Activated CD8-positive, alpha-beta memory T cell treated with anti-CD3 and anti-CD28 coated beads for 4 hours (primary cell): ENCODE results near the gene S100A7A.
A peak's percentile ranks its signal among the peaks of the same experiment; 100 is the strongest.
"Not testable (repeated sequence)": the region's sequence is repeated elsewhere in the genome, so short reads cannot be mapped to it uniquely, and the experiment has no call there.

Source experiments
- DNase-seq, 2 donors: peaks; one replicate each; pipeline ENCODE4 v3.0.0-alpha.2; 2020; ENCODE audit warnings: low read depth in 2 of 2

S100A7A gene

GRCh38 chr1:153395136-153395685 lies 21.1 kb upstream of the S100A7A start:
- DNase-seq, result no peak

DNA sequence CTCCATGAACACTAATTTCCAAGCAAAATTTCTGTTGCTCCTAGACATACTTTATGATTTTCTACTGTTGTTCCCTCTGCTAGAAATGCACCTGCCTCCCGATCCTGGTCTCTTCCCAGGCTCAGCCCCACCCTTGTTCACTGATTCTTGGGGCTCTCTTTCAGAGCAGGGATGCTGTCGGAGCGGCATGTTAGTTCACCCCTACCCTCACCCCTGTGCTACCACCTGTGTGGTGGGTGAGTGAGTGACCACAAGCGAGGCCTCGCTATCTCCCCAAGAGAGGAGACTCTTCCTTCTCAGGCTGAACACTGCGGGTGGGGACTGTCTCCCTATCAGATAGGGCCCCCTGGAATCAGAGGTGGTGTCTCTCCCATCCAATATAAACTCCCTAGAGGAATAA lies 20.5 kb upstream of the S100A7A start:
- no peak for DNase-seq

DNA sequence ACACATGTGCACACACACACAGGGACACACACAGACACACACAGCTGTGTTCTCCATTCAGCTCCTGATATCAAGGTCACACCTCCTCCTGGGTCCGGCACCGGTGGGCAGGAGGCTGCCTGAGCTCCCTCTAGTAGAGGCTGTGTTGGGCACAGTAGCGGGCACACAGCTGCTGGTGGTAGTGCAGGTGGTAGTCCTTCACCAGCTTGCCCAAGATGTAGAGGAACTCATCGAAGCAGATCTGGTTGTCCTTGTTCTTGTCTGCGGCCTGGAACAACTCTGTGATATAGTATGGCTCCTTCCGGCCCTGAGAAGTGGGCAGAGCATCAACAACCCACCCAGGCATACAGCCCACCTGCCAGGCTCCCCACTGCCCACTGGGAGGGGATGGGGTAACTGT lies 19.9 kb upstream of the S100A7A start:
- DNase-seq, result no peak

- no peak for DNase-seq
These were observed 19.0 kb upstream of the S100A7A start for GRCh38 chr1:153397051-153397923.

DNA sequence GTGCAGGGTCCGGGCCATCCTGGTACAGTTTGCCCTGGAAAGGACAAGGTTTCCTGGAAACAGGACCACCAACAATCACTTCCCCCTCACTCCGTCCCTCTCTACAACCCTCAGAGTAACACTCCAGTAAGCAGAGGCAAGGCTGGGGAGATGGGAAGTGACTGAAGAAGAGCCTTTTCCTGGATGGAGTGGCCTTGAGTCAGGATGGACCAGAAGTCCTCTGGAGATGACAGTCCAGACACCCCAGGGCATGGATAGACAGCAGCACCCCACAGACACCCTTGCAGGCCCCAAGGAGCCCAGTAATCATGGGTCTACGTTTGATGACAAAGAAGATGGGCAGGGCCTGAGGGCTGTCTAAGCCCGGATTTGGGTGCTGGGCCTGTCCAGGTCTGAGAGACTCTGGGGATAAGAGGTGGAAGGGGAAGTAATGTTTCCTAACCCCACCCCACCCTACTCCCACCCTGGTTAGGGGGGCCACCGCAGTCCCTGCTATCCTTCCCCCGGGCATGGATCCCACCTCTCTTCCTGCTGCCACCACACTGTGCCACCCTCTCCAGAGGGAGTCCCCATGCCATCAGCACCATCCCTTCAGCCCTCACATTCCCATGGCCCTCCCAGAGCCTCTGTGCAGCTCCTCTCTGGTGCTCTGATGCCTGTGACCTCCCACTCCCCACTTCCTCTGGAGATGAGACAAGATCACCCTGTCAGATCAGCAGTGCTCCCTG lies 18.2 kb upstream of the S100A7A start:
- DNase-seq, result no peak

DNA sequence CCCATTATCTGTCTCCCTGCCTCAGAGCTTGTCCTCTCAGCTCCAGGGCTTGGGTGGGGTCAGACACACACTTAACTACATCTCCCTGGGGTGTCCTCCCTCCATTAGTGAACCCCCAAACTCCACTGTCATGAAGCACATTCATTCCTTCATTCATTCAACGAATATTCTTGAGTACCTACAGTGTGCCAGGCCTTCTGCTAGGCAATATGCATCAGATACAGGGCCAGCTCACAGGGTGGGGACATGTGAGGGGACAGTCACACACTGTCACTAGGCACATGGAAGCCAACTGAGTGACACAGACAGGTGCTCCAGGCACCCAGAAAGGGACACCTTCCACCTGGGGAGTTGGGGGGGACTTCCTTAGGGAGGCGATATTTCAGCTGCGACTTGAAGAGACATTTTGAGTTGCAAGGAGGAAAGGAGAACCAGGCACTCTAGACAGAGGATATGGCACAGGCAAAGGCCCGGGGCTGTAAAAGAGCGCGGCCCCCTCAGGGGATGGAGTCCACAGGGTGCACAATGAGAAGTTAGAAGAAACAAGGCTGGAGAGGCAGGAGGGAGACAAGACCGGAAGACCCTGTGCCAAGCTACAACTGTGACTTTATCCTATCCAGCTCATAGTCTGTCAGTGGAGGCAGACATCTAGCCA lies 16.8 kb upstream of the S100A7A start:
- no peak for DNase-seq

DNA sequence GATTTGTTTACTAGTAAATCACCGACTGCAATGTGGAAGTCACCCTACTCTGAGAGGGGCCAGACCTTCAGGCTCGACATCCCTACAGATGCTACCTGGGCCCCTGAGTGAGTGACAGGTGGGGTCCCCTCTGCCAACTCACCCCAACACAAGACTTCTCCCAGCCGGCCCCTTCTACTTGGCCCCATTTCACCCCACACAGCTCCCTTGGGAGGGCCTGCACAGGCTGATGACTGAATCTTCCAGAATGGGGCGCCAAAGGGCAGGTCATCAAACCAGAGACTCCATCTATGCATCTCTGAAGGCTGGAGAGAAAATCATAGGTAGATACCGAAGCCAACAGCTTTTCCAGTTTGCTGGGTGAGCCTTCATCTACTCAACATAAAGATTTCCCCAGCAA lies 16.1 kb upstream of the S100A7A start:
- DNase-seq, result no peak

GRCh38 chr1:153401461-153401860 lies 14.9 kb upstream of the S100A7A start:
- no peak for DNase-seq

DNA sequence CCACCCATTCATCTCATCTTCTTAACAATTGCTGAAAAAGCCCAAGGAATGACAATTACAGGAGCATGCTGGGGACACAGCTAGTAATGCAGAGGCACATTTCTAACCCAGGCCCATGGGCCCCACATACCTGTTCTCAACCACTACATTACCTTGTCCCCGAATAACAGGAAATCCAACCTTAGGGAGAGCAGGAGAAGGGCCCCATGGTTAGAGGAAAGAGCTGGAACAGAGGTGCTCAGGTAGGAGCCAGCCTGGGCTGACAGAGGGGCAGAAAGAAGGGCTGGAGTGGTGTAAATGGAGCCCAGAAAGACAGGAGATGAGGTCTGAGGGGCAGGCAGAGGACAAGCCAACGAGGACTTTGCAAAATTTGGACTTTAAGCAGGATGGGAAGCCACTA lies 14.1 kb upstream of the S100A7A start:
- no peak for DNase-seq

DNA sequence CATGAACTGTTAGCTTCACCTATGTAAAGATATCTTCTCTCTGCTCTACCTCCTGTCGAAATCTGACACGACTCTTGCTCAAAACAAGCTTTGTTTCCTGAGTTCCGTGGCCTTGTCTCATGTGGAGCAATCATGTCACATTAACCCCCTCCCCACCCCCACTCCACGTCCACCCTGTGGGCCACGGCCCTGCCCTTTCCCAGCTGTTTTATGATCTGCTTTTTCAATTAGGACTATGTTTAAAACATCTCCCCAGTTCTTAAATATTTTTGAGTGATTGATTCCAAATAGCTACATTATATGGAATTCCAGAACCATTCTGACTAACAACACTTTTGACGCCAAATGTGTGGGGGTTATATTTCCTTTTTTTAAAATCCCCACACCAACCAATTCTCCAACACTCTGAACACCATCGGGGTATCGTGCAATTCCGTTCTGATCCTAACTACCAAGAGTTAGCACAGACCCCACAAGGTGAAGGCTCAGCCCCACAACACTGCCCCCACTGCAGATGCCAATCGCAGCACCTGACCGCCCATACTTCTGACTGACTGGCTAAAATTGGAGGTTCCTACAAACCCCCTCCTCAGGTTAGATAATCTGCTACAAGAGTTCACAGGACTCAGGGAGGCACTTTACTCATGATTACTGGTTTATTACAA lies 12.8 kb upstream of the S100A7A start:
- no peak for DNase-seq

DNA sequence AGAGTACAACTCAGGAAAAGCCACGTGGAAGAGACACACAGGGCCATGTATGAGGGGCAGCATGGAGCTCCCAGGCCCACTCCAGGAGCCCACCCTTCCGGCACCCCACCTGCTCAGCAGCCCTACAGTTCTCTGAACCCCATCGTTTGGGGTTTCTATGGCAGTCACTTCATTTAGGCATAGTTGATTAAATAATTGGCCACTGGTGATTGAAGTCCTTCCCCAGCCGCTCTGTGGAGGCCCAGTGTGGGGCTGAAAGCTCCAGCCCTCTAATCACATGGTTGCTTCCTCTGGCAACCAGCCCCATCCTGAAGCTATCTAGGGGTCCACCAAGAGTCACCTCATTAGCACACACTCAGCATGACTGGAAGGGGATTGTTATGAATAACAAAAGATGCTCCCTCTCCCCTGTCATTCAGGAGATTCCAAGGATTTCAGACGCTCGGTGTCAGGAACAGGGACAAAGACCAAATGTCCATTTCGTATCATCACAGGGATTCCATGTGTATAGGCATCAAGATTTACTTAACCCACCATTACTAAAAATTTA lies 12.2 kb upstream of the S100A7A start:
- no peak for DNase-seq

DNA sequence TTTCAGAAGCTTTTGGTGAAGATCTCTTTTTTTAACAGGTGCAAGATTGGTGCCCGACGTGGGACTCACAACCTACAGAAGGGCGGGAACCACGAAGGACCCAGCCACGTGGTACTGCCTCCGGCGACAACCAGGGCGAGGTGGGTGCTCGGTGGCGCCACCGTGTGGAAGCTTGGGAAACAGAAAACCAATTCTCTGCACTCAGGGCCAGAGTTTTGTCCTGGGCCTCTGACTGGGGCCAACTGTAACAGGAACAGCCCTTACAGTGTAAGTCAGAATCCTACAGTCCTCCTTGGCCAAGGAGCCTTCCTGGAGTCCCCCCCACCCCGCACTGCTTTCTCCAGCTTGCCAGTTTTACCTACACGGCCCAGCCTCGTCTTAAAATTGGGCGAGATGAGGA lies 11.6 kb upstream of the S100A7A start:
- peak in 1 of 2 donors; percentile 6 for DNase-seq

DNA sequence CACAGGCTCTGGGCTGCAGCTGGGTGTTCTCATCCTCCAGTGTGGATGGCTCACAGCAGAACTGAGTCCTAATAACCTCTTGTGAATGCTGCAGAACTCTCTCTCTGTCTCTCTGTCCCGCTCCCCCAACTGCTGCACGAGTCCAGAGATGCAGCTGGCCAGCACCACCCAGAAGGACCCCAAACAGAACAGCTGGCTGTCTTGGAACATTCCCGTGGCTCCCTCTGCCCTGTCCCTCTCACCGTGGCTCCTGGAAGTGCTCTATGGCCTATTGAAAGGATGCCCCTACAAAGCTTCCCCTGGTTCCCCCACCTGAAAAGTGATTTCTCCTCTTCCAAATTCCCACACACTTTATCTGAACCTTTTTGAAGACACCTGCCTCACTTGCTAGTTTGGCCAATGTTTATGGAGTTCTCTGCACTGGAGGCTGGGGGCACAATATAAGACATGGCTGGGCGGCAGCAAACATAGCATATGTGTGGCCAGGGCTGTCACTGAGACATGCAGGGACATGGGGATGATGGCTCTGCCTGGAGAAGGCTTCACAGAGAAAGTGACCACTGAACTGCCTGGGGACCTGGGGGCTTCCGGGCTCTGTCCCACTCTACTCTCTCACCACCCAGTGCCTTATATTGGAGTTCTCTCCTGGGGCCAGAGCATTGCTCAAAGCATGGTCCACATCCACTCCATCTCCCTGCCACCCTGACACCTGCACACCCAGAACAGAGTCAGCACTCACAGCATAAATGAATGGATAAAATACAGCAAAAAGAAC lies 10.3 kb upstream of the S100A7A start:
- not testable (repeated sequence) for DNase-seq

- not testable (repeated sequence) for DNase-seq
These were observed 9.0 kb upstream of the S100A7A start for GRCh38 chr1:153407274-153407673.

DNA sequence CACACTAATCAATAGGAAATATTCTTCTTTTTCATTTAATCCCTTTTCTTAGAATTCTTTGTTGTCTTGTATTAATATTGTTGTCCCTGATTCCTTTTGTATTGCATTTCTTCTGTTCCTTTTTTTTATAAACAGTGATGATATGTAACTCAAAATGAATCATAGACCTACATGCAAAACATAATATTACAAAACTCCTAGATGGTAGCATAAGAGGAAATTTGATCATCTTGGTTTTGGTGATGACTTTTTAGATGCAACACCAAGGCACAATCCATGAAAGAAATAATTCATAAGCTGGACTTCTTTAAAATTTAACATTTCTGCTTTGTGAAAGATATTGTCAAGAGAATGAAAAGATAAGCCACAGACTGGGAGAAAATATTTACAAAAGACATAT lies 2.4 kb upstream of the S100A7A start:
- not testable (repeated sequence) for DNase-seq

DNA sequence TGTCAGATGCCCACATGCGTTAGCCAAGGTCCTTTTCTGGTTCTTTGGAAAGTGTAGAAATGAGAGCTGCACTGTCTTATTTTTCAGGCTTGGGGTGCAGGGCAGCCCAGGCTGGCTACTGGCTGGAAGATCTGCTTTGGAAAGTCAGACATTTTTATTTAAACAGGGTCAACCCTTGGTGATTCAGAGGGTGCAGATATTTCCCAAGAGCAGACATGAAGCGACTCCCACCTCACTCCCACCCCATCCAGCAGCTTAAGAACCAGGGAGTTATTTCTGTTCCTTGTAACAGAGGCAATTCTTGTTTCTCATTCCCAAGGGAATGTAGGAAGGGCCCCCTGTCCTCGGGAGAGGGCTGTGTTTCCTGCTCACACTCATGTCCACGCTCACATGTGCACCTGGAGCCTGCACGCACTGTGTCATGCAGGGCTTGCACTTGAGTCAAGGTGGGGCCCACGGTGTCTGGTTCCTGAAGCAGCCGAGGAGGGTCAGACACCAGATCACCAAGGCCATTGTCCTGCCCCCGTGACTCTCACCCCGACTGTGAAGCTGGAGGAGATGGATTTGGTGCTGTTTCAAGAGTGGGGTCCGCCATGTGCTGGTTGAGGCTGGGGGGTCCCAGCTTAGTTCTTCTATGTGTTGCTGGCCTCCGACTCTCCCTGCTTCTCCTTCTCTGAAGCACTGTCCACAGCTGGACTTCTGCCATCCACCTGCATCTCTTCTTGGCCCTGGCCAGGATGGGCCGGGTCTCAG lies 992 bp downstream of the S100A7A start:
- DNase-seq, result no peak

DNA sequence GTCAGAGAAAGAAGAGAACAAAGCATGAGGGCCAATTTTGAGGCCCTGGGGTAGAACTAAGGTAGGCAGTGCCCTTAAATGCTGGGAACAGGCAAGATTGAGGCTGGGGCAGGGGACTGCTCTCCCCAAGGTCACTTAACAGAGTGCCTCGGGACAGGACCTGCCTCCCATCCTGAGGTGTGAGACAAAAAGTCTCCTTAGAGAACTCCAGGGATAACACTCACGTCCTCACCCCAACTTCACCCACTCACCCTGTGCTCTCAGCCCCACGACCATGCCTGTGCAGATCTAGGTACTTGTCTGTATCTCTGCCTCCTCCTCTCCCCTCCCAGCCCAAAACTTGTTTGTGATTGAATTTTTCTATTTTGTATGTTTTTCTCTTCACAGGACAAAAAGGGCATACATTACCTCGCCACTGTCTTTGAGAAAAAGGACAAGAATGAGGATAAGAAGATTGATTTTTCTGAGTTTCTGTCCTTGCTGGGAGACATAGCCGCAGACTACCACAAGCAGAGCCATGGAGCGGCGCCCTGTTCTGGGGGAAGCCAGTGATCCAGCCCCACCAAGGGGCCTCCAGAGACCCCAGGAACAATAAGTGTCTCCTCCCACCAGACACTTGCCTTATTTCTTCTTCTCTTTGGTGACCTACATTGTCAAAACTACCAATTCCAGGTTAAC lies 2.6 kb downstream of the S100A7A start:
- not testable (repeated sequence) for DNase-seq

GRCh38 chr1:153419436-153419793 lies 3.1 kb downstream of the S100A7A start:
- not testable (repeated sequence) for DNase-seq

DNA sequence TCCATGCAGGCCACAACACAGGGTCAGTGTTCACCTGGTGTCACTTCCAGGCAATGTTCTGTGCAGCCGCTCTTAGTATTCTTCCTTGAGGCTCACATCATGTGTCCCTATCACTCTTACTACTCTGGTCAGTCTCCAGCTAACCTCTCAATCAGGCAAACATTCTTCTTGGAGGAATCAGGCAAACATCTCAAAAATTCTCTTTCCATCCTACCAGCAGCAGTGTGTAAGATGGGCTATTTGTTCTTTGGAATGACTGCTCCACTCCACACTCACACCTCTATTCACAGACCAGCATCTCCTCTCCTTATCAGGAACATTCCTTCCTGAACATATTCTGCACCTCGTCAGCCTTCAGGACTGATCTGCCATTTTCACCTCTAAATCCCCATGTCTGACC lies 4.0 kb downstream of the S100A7A start:
- DNase-seq, result no peak
